CD4-positive, alpha-beta T cell (primary cell): Measurements from ENCODE around the gene C7orf57. TPM values are rescaled to one million over a fixed set of nuclear protein-coding genes. Genes with fewer than 3 reads are reported as not detected.

Experiments used
- ATAC-seq: fragments of 200-7000 bp; cut with Tn5 transposase; one replicate; pipeline ENCODE4 v1.10.0; 2022; ENCODE audit warnings: mild to moderate bottlenecking; ENCODE audit not compliant: poor library complexity
- CTCF ChIA-PET: fragments of 350-600 bp; sonication (Branson Sonifier 250); formaldehyde crosslinking; loops from one replicate; lab custom pipeline; 2021; ENCODE audit warnings: antibody characterized with exemption, inconsistent platforms; lab: Charles Lee
- POLR2A ChIA-PET: fragments of 350-600 bp; sonication (Branson Sonifier 250); formaldehyde crosslinking; loops from one replicate; lab custom pipeline; 2021; ENCODE audit warnings: antibody characterized with exemption, inconsistent platforms; lab: Charles Lee
- DNase-seq, 14 experiments: peaks; one replicate each; pipeline ENCODE4 v3.0.0-alpha.2; 2013 to 2020; ENCODE audit warnings: mixed read lengths in 2 of 14
- H3K27ac ChIP-seq, 2 donors: one replicate each; pipeline versions ENCODE4 v1.5.1 to v1.7.0; 2013; ENCODE audit warnings: low read length in 2 of 2, low read depth in 1 of 2, mild to moderate bottlenecking in 1 of 2
- H3K27me3 ChIP-seq, 2 experiments: 1 replicate in 1 of 2; 2 replicates in 1 of 2; pipeline versions ENCODE4 v1.6.1 to v1.7.0; 2013; ENCODE audit warnings: low read length in 2 of 2, control low read depth in 1 of 2, mild to moderate bottlenecking in 1 of 2, moderate library complexity in 1 of 2; ENCODE audit not compliant: insufficient read depth in 2 of 2, control insufficient read depth in 1 of 2
- H3K36me3 ChIP-seq: one replicate; pipeline ENCODE4 v1.6.1; 2013; ENCODE audit warnings: low read length, control low read depth; ENCODE audit not compliant: insufficient read depth
- H3K4me1 ChIP-seq: one replicate; pipeline ENCODE4 v1.6.1; 2013; ENCODE audit warnings: low read length, control low read depth; ENCODE audit not compliant: insufficient read depth
- H3K4me3 ChIP-seq: one replicate; pipeline ENCODE4 v1.5.1; 2013; ENCODE audit warnings: mild to moderate bottlenecking, low read length, moderate library complexity
- H3K9me3 ChIP-seq, 2 experiments: 1 replicate in 1 of 2; 2 replicates in 1 of 2; pipeline versions ENCODE4 v1.6.1 to v1.7.0; 2013; ENCODE audit warnings: low read length in 2 of 2, mild to moderate bottlenecking in 2 of 2, control low read depth in 1 of 2, moderate library complexity in 1 of 2; ENCODE audit not compliant: control insufficient read depth in 1 of 2, insufficient read depth in 1 of 2
- H3K27ac Mint-ChIP-seq: one replicate; pipeline ENCODE4 v1.8.0; 2020; ENCODE audit warnings: mixed read lengths
- H3K27me3 Mint-ChIP-seq: one replicate; pipeline ENCODE4 v1.8.0; 2021; ENCODE audit warnings: mixed read lengths
- H3K36me3 Mint-ChIP-seq: one replicate; pipeline ENCODE4 v1.8.0; 2021; ENCODE audit warnings: low read depth, mixed read lengths
- H3K4me1 Mint-ChIP-seq: one replicate; pipeline ENCODE4 v1.8.0; 2021; ENCODE audit warnings: low read depth, mixed read lengths
- H3K4me3 Mint-ChIP-seq: one replicate; pipeline ENCODE4 v1.8.0; 2020; ENCODE audit warnings: mild to moderate bottlenecking, mixed read lengths
- H3K9me3 Mint-ChIP-seq: one replicate; pipeline ENCODE4 v1.8.0; 2020; ENCODE audit warnings: mixed read lengths
- intact Hi-C, 2 experiments: fragments of 100-400 bp; cut with DNase I in 1 of 2; cut with micrococcal nuclease in 1 of 2; formaldehyde crosslinking; loops; one replicate each; pipeline versions ENCODE4 v1.15.1 to v1.9.0; 2023 to 2025; cut with DNase I, micrococcal nuclease
- total RNA-seq, 174 experiments: library from RNA in 2 of 174; stranded (reverse) in 2 of 174; gene quantifications; one replicate each; pipeline ENCODE4 v1.2.3 and lab custom pipeline; 2021 to 2026
- TF ChIP-seq, protein P1 (sequence below): fragments of 200-600 bp; IDR thresholded peaks from one replicate; pipeline ENCODE4 v1.8.0; 2022; ENCODE audit warnings: antibody characterized with exemption, mild to moderate bottlenecking

The C7orf57 gene
- total RNA-seq, 2 experiments from 2014 or later, result 0.56 TPM; not detected in 1

DNA sequence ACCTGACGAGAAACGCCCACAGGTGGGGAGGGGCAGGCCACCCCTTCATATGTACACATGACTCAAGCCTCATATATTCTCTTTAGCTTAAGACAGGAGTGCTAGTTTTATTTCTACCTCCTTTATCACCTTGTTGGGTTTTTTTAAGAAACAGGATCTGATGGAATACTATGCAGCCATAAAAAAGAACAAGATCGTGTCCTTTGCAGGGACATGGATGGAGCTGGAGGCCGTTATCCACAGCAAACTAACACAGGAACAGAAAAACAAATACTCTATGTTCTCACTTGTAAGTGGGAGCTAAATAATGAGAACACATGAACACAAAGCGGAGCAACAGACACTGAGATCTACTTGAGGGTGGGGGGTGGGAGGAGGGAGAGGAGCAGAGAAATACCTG is 44.8 kb upstream of the C7orf57 start:
- ATAC-seq (no peak), DNase-seq (no peak)
- Histone ChIP-seq H3K9me3 (no peaks in the 10 kb centered on the region), H3K4me3 (no peak overlapping the region), H3K27ac (no peak overlapping the region), H3K4me1 (peaks cover 16% of the 10 kb centered on the region), H3K36me3 (no peaks in the 10 kb centered on the region), H3K27me3 (no peaks in the 10 kb centered on the region)
- Mint-ChIP-seq H3K27ac (peak overlapping the region; percentile 88), H3K9me3 (no peaks in the 10 kb centered on the region), H3K4me3 (peak overlapping the region; percentile 64), H3K27me3 (no peaks in the 10 kb centered on the region), H3K4me1 (peaks cover 24% of the 10 kb centered on the region), H3K36me3 (no peaks in the 10 kb centered on the region)
- intact Hi-C loops, result loop anchor here (2.0 to 5.0 kb wide), 3 partner anchors 44 to 97 kb away; partner anchors contain the start of genes C7orf57 (in 2 of the 2) and UPP1 (in 1 of the 2)
- ChIA-PET POLR2A (interaction anchor here (1.8 to 2.7 kb wide), 2 partner anchors 118 to 120 kb away, joined by 6 to 26 read pairs; no protein-coding TSS in a partner anchor), CTCF (interaction anchor here (1.7 to 3.2 kb wide), 4 partner anchors 13 to 119 kb away, joined by 5 to 56 read pairs (median 7); no protein-coding TSS in a partner anchor)
- TF ChIP-seq, protein P1, sequence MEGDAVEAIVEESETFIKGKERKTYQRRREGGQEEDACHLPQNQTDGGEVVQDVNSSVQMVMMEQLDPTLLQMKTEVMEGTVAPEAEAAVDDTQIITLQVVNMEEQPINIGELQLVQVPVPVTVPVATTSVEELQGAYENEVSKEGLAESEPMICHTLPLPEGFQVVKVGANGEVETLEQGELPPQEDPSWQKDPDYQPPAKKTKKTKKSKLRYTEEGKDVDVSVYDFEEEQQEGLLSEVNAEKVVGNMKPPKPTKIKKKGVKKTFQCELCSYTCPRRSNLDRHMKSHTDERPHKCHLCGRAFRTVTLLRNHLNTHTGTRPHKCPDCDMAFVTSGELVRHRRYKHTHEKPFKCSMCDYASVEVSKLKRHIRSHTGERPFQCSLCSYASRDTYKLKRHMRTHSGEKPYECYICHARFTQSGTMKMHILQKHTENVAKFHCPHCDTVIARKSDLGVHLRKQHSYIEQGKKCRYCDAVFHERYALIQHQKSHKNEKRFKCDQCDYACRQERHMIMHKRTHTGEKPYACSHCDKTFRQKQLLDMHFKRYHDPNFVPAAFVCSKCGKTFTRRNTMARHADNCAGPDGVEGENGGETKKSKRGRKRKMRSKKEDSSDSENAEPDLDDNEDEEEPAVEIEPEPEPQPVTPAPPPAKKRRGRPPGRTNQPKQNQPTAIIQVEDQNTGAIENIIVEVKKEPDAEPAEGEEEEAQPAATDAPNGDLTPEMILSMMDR, result no peak

DNA sequence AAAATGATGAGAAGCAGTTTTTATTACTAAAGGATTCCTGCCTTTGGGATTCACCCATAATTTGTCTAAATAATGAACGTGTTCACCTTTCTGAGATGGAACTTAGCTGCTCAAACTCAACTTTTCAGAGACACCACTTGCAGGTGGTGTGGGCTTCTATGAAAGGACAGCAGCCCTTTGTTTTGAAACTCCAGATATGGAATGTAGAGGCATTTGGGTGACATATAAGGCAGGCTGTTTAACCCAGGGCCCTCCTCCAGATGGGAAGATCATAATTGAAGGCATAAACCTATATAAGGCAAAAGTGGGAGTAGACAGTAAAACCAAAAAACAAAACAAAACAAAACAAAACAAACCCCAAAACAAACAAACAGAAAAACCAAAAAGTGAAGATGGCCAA is 44.1 kb upstream of the C7orf57 start:
- Histone ChIP-seq H3K4me3 (peak overlapping the region; percentile 74), H3K27ac (peak overlapping the region; percentile 60 to 70), H3K27me3 (no peaks in the 10 kb centered on the region), H3K9me3 (no peaks in the 10 kb centered on the region), H3K4me1 (peaks cover 16% of the 10 kb centered on the region), H3K36me3 (no peaks in the 10 kb centered on the region)
- Mint-ChIP-seq H3K4me3 (peak overlapping the region; percentile 87), H3K4me1 (peaks cover 24% of the 10 kb centered on the region), H3K27ac (peak overlapping the region; percentile 88), H3K27me3 (no peaks in the 10 kb centered on the region), H3K9me3 (no peaks in the 10 kb centered on the region), H3K36me3 (no peaks in the 10 kb centered on the region)
- intact Hi-C loops, result loop anchor here (1.0 to 5.0 kb wide), 4 partner anchors 44 to 119 kb away; partner anchors contain the start of genes C7orf57 (in 2 of the 2) and UPP1 (in 1 of the 2)
- ATAC-seq, result no peak
- POLR2A ChIA-PET, result interaction anchor here (0.8 to 2.7 kb wide), 10 partner anchors 9 to 119 kb away, joined by 3 to 40 read pairs (median 6); partner anchors contain the start of genes HUS1 and UPP1
- CTCF ChIA-PET, result interaction anchor here (0.6 to 3.2 kb wide), 20 partner anchors 9 to 163 kb away, joined by 3 to 56 read pairs (median 5); no protein-coding TSS in a partner anchor
- no peak for DNase-seq
- TF ChIP-seq, protein P1, result no peak

DNA sequence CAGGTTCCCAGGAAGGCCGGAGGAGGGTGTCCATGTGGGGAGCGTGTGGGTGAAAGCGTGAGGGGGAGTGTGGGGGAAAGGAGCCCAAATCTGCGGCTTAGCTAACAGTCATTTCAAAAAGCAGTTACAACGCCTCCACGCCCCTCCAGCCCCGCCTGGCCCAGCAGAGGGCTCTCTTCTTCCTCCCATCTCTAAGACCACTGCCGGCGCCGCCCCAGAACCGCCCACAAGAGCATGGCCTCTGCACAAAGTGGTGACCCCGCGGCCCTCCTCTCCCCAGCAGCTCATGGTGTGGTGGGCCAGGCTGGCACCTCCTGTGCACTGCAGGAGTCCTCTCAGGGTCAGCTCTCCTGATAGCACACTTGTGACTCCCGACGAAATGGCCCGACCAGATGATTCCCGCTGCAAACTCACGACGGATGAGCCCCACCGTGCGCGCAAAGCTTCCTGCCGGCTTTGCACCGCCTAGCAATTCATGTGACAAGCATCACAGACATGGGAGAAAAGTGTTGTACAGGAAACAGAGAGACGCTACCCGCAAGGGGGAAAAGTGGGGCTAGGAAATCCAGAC is 43.5 kb upstream of the C7orf57 start:
- Histone ChIP-seq H3K4me1 (peaks cover 16% of the 10 kb centered on the region), H3K4me3 (peak overlapping the region; percentile 74), H3K36me3 (no peaks in the 10 kb centered on the region), H3K27me3 (no peaks in the 10 kb centered on the region), H3K9me3 (no peaks in the 10 kb centered on the region), H3K27ac (peak overlapping the region; percentile 60 to 70)
- Mint-ChIP-seq H3K27ac (peak overlapping the region; percentile 88), H3K36me3 (no peaks in the 10 kb centered on the region), H3K27me3 (no peaks in the 10 kb centered on the region), H3K4me1 (peaks cover 24% of the 10 kb centered on the region), H3K4me3 (peak overlapping the region; percentile 87), H3K9me3 (no peaks in the 10 kb centered on the region)
- ChIA-PET POLR2A (interaction anchor here (0.8 to 2.7 kb wide), 10 partner anchors 9 to 118 kb away, joined by 3 to 40 read pairs (median 6); partner anchors contain the start of genes HUS1 and UPP1), CTCF (interaction anchor here (0.6 to 3.2 kb wide), 21 partner anchors 9 to 163 kb away, joined by 3 to 56 read pairs (median 5); partner anchors contain the start of gene HUS1)
- intact Hi-C loops, result loop anchor here (1.0 to 5.0 kb wide), 4 partner anchors 43 to 118 kb away; partner anchors contain the start of genes C7orf57 (in 2 of the 2) and UPP1 (in 1 of the 2)
- ATAC-seq, result peak; percentile 92
- TF ChIP-seq, protein P1, result peak; percentile 72
- DNase-seq, result peak; percentile 72 to 92 (median 86)
